ENCODE measurements around the gene SNN.

- TF ChIP-seq CTCF (IDR thresholded peaks at IDR 0.05) (no peak), POLR2A (IDR thresholded peaks at IDR 0.05) (no peak), POLR2AphosphoS5 (IDR thresholded peaks at IDR 0.05) (no peak), EP300 (IDR thresholded peaks at IDR 0.05) (no peak)
Observed at GRCh38 chr16:11627822-11628457, 40.3 kb upstream of the SNN start.

Measured in gastroesophageal sphincter (tissue), 3 donors.